Erythroblast (primary cell): ENCODE data around the gene CLRN3.

Experiments used
- GATA1 ChIP-seq: IDR thresholded peaks from 2 replicates; pipeline ENCODE4 v1.6.1; 2011; ENCODE audit warnings: low read depth, mild to moderate bottlenecking, control low read depth, low read length, moderate library complexity
- POLR2A ChIP-seq: IDR thresholded peaks from 2 replicates; pipeline ENCODE4 v1.6.1; 2011; ENCODE audit warnings: mild to moderate bottlenecking, low read length

GRCh38 chr10:127928021-127928806 lies 35.5 kb upstream of the CLRN3 start:
- TF ChIP-seq POLR2A (no peak), GATA1 (no peak)
